Hair follicle dermal papilla cell (primary cell): ENCODE data around the gene GSTM5. TPM values are rescaled to one million over a fixed set of nuclear protein-coding genes. Genes with fewer than 3 reads are reported as not detected.

Experiments used
- total RNA-seq: library from RNA; depleted of rRNA; stranded (reverse); fragments of >200 nt; gene quantifications from 2 replicates; pipeline ENCODE4 v1.2.3, GENCODE V29; 2012

The GSTM5 gene
- total RNA-seq = 6.0 and 12.5 TPM in 2 replicates

GRCh38 chr1:109711593-109712320 is at the start of gene GSTM5:
GSTM5 (plus strand) TSS chr1:109712251; CDS start chr1:109712313, 62 bp downstream.

DNA sequence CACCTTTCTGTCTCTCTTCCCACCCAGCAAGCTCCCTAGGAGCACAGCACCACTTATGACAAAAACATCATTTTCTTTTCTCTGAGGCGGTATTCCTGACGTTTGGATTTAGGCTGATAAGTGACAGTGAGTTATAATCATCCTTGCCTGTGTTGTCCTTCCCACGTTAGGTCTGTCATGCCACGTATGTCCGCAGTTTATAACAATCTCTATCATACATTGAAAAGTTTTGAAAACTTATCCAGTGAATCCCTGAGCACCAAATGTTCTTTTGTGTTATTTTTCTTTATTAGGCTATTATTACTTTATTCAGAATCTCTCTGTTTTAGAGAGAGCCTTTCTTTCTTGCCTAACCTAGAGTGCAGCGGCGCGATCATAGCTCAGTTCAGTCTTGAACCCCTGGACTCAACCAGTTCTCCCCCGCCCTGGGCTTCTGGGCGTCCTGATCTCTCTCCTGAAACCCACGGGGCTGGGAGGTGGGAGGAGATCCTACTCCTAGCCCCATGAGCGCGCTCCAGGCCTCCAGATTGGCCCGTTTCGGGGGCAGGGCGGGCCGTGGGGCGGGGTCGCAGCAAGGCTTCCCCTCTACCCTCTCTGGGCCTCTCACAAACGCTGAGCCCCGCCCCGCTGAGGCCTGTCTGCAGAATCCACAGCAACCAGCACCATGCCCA is 44.5 kb upstream of the GSTM5 start, which contains the start of gene GSTM2:
TSS of gene GSTM2 (plus strand) at position 606 of the 671 bp plus-strand sequence. CDS start at position 665, 59 bp downstream.

GRCh38 chr1:109687641-109688499 is 24.2 kb upstream of the GSTM5 start, which contains the start of gene GSTM1:
GSTM1 (plus strand) TSS chr1:109687817; CDS start chr1:109687874, 57 bp downstream.

DNA sequence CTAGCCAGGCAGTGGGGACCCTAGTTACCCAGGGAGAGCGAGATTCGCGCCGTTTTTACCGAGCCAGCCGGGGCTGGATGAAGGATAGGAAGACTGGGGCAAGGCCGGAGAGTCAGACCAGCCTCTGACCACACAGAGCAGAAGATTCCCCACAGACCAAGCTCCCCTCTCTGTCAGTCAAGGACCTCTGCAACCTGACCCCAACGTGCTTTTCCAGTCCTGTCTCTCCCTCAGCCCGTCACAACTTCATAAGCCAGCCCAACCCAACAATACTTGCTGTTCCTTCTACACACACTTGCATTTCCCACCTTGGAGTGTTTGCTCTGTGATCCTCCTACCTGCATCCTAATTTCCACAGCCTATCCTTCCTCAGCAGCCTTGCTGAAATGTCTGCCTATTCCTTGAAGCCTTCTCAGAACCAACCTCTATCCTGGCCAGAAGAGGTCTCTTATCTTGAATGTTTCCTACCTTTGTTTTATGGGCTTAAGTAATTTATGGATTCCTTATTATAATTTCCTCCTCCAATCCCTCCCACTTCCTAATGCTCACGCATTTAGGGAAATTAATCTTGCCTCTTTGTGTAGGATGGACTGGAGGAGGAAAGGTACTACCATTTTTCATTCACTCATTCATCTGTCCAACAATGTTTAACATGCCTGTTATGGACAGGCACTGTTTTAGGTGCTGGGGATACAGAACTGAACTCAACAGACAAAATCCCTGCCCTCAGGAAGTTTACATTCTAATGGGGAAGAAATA is 28.7 kb downstream of the GSTM5 start, which contains the start of gene GSTM3:
TSS of gene GSTM3 (minus strand) at position 424 of the 759 bp plus-strand sequence. CDS start 751 bp downstream, outside the sequence.

GRCh38 chr1:109763646-109764415 is 51.8 kb downstream of the GSTM5 start, which contains the start of gene EPS8L3:
EPS8L3 (minus strand) TSS chr1:109763923; CDS start chr1:109761749, 2,174 bp downstream.

Other genes with a start within 250 kb of the GSTM5 start
- gene SYPL2, start 245.7 kb upstream of the GSTM5 start, total RNA-seq = under 0.01 and 0.12 TPM in 2 replicates
- 3.5 and 3.7 TPM in 2 replicates for gene ATXN7L2, start 228.3 kb upstream of the GSTM5 start, total RNA-seq
- gene CYB561D1, start 218.2 kb upstream of the GSTM5 start, total RNA-seq = 11.7 and 12.2 TPM in 2 replicates
- 3.3 and 4.9 TPM in 2 replicates for gene AMIGO1, start 202.5 kb upstream of the GSTM5 start, total RNA-seq
- gene GPR61, start 172.4 kb upstream of the GSTM5 start, total RNA-seq = not detected in 2 replicates
- 12.9 and 14.3 TPM in 2 replicates for gene GNAI3, start 163.6 kb upstream of the GSTM5 start, total RNA-seq
- 0.16 TPM in 1 of 2 replicates, not detected in the other for gene GNAT2, start 92.6 kb upstream of the GSTM5 start, total RNA-seq
- gene AMPD2, start 92.4 kb upstream of the GSTM5 start, total RNA-seq = 140 and 147 TPM in 2 replicates
- 16.5 and 17.5 TPM in 2 replicates for gene GSTM4, start 56.2 kb upstream of the GSTM5 start, total RNA-seq
- gene GSTM2, start 44.2 kb upstream of the GSTM5 start, total RNA-seq = 27.7 and 31.9 TPM in 2 replicates
- gene GSTM1, start 24.4 kb upstream of the GSTM5 start, total RNA-seq = 18.3 TPM in 1 of 2 replicates, not detected in the other
- gene GSTM3, start 28.8 kb downstream of the GSTM5 start, total RNA-seq = 70.7 and 124 TPM in 2 replicates
- not detected in 2 replicates for gene EPS8L3, start 51.7 kb downstream of the GSTM5 start, total RNA-seq
- gene CSF1, start 198.6 kb downstream of the GSTM5 start, total RNA-seq = 128 and 161 TPM in 2 replicates